Medulla oblongata (tissue), 1 donor: ENCODE data around the gene FNDC1.

ENCODE experiments used
- DNase-seq: peaks from one replicate; pipeline ENCODE4 v3.0.0-alpha.2; 2015; ENCODE audit errors: extremely low spot score

Gene FNDC1

GRCh38 chr6:159212028-159212427, 42.8 kb downstream of the FNDC1 start:
- DNase-seq: no peak

DNA sequence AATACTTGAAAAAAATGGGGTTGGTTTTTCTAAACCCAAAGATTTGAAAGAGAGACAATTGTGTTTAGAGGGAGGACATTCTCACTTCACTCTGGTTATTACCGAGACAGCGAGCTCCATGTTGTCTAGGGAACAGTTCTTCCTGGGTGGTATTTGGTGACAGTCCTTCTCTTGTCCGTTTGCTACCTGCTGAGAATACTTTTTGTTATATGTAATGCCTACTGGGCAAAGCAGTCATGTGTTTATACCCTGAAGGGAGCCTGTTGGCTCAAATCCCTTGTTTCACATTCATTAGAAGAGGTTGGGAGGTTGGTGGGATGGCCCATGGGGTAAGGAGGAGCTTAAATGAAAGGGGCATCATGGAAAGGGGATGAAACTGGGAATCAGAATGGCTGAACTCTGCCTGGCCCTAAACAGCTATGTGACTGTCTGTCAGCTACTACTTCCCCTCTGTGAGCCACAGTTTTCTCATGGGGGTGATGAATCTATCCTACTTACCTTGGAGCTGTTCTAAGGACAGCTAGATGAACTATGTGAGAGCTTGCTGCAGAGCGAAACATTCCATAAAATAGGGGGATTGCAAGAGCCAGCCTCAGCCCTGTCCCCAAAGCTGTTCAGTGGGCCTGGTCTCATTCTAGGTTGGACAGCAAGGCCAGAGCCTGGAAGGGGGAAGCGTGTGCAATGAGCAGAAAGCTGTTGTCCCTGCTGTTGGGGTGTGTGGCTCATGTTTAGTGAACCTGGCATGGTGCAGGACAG, 43.5 kb downstream of the FNDC1 start:
- no peak for DNase-seq

- DNase-seq: no peak
Observed at GRCh38 chr6:159213405-159213804, 44.2 kb downstream of the FNDC1 start.

DNA sequence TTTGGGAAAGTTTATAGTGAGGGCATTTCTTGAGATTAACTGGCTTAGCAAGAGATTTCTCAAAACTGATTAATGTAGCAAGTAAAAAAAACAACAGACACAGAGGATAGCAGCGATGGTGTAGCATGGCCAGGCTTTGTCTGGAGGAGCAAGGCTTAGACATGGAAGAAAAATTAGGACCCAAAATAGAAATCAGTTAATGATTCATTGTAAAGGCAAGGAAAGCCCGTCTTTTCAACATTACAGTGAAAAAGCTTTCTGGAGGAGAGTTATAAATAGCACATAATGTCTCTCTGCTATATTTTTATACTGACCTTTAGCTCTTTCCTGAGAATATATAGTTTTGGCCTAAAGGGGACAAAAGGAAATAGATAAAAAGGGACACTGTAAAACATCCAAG, 45.1 kb downstream of the FNDC1 start:
- DNase-seq: no peak

- peak; percentile 25 for DNase-seq
Observed at GRCh38 chr6:159217595-159218275, 48.5 kb downstream of the FNDC1 start.

- DNase-seq: no peak
Observed at GRCh38 chr6:159220093-159220492, 50.9 kb downstream of the FNDC1 start.

DNA sequence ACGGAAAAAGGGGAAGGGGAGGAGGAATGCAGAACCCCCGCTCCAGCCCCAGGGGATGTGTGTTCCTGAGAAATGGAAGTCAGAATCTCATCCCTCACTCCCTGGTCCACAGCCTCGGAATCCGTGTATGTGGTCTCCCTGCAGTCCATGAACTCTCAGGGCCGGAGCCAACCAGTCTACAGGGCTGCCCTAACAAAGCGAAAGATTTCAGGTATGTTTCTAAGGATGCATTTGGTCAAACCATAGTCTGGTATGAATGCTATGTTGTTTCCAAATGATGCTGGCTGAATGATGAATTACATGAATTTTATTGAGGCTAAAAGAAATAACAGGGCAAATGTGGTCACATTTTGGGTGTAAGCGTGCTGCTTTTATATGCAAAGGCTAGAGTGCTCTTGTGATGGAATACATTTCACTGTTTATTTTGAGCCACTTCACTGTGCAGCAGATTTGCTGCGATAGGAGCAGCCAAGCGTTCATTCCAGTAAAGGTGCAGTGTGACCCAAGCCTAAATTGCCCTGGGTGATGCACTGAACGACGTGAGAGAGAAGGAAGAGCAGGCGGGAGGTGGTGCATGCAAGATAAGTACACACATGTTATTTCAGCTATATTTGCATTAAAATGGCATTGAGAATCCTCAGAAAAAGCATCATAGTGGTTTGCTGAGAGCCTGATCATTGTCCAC, 52.4 kb downstream of the FNDC1 start:
- DNase-seq: no peak

- DNase-seq: no peak
Observed at GRCh38 chr6:159224452-159224851, 55.3 kb downstream of the FNDC1 start.

DNA sequence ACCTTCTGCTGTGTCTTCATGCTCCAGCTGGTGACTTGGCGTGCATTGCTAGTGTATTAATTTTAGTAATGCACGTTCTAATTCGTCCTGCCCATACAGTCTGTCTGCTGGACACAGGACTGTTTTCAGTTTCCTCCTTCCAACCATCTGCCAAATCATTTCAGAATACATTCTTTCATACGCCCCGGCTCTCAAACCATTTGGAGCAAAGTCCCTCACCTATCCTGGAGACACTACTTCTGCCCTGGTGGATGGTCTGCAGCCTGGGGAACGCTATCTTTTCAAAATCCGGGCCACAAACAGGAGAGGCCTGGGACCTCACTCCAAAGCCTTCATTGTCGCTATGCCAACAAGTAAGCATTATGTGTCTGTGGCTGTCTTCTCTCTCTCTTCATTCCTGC, 60.5 kb downstream of the FNDC1 start:
- DNase-seq: no peak

DNA sequence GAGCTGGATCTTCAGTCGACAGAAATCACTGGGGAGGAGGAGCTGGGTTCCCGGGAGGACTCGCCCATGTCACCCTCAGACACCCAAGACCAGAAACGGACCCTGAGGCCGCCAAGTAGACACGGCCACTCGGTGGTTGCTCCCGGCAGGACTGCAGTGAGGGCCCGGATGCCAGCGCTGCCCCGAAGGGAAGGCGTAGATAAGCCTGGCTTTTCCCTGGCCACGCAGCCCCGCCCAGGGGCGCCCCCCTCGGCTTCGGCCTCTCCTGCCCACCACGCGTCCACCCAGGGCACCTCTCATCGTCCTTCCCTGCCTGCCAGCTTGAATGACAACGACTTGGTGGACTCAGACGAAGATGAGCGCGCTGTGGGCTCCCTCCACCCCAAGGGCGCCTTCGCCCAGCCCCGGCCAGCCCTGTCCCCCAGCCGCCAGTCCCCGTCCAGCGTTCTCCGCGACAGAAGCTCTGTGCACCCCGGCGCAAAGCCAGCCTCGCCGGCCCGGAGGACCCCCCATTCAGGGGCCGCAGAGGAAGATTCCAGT, 63.0 kb downstream of the FNDC1 start:
- DNase-seq: no peak

GRCh38 chr6:159232751-159233150, 63.6 kb downstream of the FNDC1 start:
- no peak for DNase-seq

DNA sequence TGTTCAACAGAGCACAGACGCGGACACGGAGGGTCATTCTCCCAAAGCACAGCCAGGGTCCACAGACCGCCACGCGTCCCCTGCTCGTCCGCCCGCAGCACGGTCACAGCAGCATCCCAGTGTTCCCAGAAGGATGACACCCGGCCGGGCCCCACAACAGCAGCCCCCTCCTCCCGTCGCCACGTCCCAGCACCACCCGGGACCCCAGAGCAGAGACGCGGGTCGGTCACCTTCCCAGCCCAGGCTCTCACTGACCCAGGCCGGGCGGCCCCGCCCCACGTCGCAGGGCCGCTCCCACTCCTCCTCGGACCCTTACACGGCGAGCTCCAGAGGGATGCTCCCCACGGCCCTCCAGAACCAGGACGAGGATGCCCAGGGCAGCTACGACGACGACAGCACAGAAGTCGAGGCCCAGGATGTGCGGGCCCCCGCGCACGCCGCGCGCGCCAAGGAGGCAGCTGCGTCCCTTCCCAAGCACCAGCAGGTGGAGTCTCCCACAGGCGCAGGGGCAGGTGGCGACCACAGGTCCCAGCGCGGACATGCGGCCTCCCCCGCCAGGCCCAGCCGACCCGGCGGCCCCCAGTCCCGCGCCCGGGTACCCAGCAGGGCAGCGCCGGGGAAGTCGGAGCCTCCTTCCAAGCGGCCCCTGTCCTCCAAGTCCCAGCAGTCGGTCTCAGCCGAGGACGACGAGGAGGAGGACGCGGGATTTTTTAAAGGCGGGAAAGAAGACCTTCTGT, 64.3 kb downstream of the FNDC1 start:
- DNase-seq: no peak

DNA sequence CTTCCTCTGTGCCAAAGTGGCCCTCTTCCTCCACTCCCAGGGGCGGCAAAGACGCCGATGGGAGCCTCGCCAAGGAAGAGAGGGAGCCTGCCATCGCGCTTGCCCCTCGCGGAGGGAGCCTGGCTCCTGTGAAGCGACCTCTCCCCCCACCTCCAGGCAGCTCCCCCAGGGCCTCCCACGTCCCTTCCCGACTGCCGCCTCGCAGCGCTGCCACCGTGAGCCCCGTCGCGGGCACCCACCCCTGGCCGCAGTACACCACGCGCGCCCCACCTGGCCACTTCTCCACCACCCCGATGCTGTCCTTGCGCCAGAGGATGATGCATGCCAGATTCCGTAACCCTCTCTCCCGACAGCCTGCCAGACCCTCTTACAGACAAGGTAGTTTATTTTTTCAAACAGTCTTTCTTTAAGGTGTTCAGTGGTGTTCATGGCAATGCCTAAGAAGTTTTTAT, 64.9 kb downstream of the FNDC1 start:
- no peak for DNase-seq

- DNase-seq: no peak
Observed at GRCh38 chr6:159238920-159239558, 69.8 kb downstream of the FNDC1 start.

GRCh38 chr6:159249128-159249527, 79.9 kb downstream of the FNDC1 start:
- DNase-seq: no peak

DNA sequence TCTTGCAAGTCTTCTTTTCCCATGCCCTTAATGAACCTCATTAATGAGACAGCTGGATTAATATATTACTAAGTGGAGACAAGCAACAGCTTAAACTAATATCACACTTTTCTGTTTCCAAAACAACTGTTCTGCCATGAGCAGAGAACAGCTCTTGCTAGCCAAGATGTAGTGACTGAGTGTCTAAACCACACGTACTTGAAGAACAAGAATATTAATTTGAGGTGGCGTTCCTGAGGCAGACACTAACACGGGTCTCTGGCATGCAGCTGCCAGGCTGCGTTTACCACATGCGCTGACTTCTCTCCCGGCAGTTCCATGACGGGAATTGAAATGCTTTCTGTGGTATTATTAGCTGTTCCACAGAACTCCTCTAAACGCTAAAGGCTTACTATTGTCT, 80.6 kb downstream of the FNDC1 start:
- no peak for DNase-seq

DNA sequence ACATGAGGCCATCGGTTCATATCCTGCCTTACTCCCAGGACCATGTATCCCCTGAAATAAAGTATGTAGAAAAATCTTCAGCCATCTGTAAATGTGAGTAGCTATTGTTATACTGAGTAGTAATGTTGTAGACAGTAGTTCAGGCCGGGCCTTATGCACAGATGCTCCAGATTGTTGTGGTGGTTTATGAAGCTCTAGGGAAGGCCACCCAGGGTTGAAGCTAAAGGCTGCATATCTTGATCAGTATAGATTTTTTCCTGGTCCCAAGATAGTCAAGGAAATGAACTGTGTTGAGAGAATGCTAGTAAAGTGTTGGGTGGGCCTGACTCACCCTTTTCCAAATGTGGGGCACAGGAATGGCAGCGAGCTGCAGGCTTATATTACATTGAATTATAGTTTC, 81.4 kb downstream of the FNDC1 start:
- DNase-seq: no peak

DNA sequence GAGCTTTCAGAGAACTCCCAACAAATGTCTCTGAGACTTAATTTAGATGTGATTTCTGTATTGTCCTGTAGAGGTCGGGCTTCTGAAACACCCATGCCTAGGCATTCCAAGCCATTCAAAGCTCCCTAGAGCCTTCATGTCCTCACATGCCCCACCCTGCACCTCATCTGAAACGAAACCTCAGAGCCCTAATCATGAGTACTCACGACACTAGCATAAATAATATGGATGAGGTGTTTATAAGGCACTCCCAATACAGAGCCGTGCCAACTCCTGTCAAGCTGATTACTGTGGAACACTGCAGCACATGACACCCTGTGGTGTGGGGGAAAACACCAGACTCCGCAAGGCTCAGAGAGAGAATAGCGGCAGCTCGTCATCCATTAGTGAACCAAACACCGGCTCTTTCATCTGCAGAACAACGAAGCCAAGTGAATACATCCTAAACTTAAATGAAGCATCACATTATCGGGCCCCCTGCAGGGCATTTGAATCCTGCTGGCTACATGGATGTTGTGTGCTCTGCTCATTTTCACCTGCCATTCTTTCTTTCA, 83.8 kb downstream of the FNDC1 start:
- peak; percentile 66 for DNase-seq

DNA sequence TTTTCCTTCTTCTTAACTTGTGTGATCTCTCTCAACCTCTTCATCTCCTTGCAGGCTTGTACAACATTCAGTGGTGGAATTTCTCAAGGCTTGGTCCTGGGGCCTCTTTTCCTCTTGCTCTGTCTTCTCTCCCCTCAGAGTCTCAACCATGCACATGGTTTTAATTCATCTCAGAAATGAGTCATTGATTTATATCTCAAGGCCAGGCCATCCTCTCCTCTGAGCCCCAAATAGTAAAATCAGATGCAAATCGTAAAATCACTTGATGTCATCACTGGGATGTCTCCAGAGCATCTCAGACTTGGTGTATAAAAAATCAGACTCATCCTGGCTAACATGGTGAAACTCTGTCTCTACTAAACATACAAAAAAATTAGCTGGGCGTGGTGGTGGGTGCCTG, 85.0 kb downstream of the FNDC1 start:
- DNase-seq: no peak

GRCh38 chr6:159255434-159255951, 86.3 kb downstream of the FNDC1 start:
- DNase-seq: no peak

- no peak for DNase-seq
Observed at GRCh38 chr6:159256128-159256527, 86.9 kb downstream of the FNDC1 start.
